Mucosa of stomach (tissue), 1 donor: Measurements from ENCODE around the gene THRSP.

Experiments used
- H3K27me3 ChIP-seq: one replicate; pipeline ENCODE4 v1.7.0; 2013; ENCODE audit warnings: mild to moderate bottlenecking, low read length; ENCODE audit not compliant: control insufficient read depth, insufficient read depth
- H3K36me3 ChIP-seq: one replicate; pipeline ENCODE4 v1.7.0; 2013; ENCODE audit warnings: low read length; ENCODE audit not compliant: control insufficient read depth, insufficient read depth
- H3K4me1 ChIP-seq: one replicate; pipeline ENCODE4 v1.7.0; 2013; ENCODE audit warnings: mild to moderate bottlenecking, low read length; ENCODE audit not compliant: control insufficient read depth, insufficient read depth
- H3K4me3 ChIP-seq: one replicate; pipeline ENCODE4 v1.7.0; 2013; ENCODE audit warnings: low read length
- H3K9ac ChIP-seq: one replicate; pipeline ENCODE4 v1.7.0; 2013; ENCODE audit warnings: mild to moderate bottlenecking, low read length, moderate library complexity
- H3K9me3 ChIP-seq: one replicate; pipeline ENCODE4 v1.7.0; 2013; ENCODE audit warnings: mild to moderate bottlenecking, low read length, moderate library complexity; ENCODE audit not compliant: control insufficient read depth
- donor health status: Pancreatic carcinoma.

The THRSP gene

GRCh38 chr11:78030429-78031325 is 33.0 kb upstream of the THRSP start:
- H3K9me3 ChIP-seq = no peaks in the 10 kb centered on the region
- no peak overlapping the region for H3K9ac ChIP-seq
- H3K4me1 ChIP-seq = peaks cover 22% of the 10 kb centered on the region
- H3K27me3 ChIP-seq = no peaks in the 10 kb centered on the region
- no peaks in the 10 kb centered on the region for H3K36me3 ChIP-seq
- H3K4me3 ChIP-seq = no peak overlapping the region

- no peaks in the 10 kb centered on the region for H3K9me3 ChIP-seq
These were observed 32.0 kb upstream of the THRSP start for GRCh38 chr11:78031629-78032028.

GRCh38 chr11:78032090-78032489 is 31.6 kb upstream of the THRSP start:
- peaks cover 33% of the 10 kb centered on the region for H3K4me1 ChIP-seq
- H3K4me3 ChIP-seq = no peak overlapping the region
- H3K27me3 ChIP-seq = no peaks in the 10 kb centered on the region
- no peaks in the 10 kb centered on the region for H3K36me3 ChIP-seq
- no peak overlapping the region for H3K9ac ChIP-seq
- H3K9me3 ChIP-seq = no peaks in the 10 kb centered on the region

More at GRCh38 chr11:78031629-78032028, 32.0 kb upstream of the THRSP start:
- Histone ChIP-seq H3K4me1 (peaks cover 28% of the 10 kb centered on the region), H3K4me3 (no peak overlapping the region), H3K9ac (no peak overlapping the region), H3K36me3 (no peaks in the 10 kb centered on the region), H3K27me3 (no peaks in the 10 kb centered on the region)

- Histone ChIP-seq H3K36me3 (no peaks in the 10 kb centered on the region), H3K27me3 (no peaks in the 10 kb centered on the region), H3K4me3 (no peak overlapping the region), H3K4me1 (peaks cover 42% of the 10 kb centered on the region), H3K9ac (no peak overlapping the region), H3K9me3 (no peaks in the 10 kb centered on the region)
These were observed 30.6 kb upstream of the THRSP start for GRCh38 chr11:78033040-78033439.

- no peak overlapping the region for H3K9ac ChIP-seq
- H3K9me3 ChIP-seq = no peaks in the 10 kb centered on the region
- no peaks in the 10 kb centered on the region for H3K27me3 ChIP-seq
- no peak overlapping the region for H3K4me3 ChIP-seq
- peaks cover 52% of the 10 kb centered on the region for H3K4me1 ChIP-seq
- H3K36me3 ChIP-seq = no peaks in the 10 kb centered on the region
These were observed 29.0 kb upstream of the THRSP start for GRCh38 chr11:78034623-78035022.

GRCh38 chr11:78036313-78036712 is 27.3 kb upstream of the THRSP start:
- Histone ChIP-seq H3K9me3 (no peaks in the 10 kb centered on the region), H3K36me3 (no peaks in the 10 kb centered on the region), H3K27me3 (no peaks in the 10 kb centered on the region), H3K4me3 (no peak overlapping the region), H3K9ac (no peak overlapping the region), H3K4me1 (peaks cover 59% of the 10 kb centered on the region)

- Histone ChIP-seq H3K4me1 (peaks cover 53% of the 10 kb centered on the region), H3K36me3 (no peaks in the 10 kb centered on the region), H3K9me3 (no peaks in the 10 kb centered on the region), H3K27me3 (no peaks in the 10 kb centered on the region), H3K9ac (no peak overlapping the region), H3K4me3 (no peak overlapping the region)
These were observed 26.6 kb upstream of the THRSP start for GRCh38 chr11:78037056-78037455.

GRCh38 chr11:78037825-78038620 is 25.6 kb upstream of the THRSP start:
- no peaks in the 10 kb centered on the region for H3K27me3 ChIP-seq
- H3K36me3 ChIP-seq = no peaks in the 10 kb centered on the region
- H3K9me3 ChIP-seq = no peaks in the 10 kb centered on the region
- no peak overlapping the region for H3K9ac ChIP-seq
- no peak overlapping the region for H3K4me3 ChIP-seq
- peaks cover 53% of the 10 kb centered on the region for H3K4me1 ChIP-seq

GRCh38 chr11:78038697-78039313 is 24.9 kb upstream of the THRSP start:
- Histone ChIP-seq H3K9ac (no peak overlapping the region), H3K4me1 (peaks cover 60% of the 10 kb centered on the region), H3K27me3 (no peaks in the 10 kb centered on the region), H3K9me3 (no peaks in the 10 kb centered on the region), H3K4me3 (no peak overlapping the region), H3K36me3 (no peaks in the 10 kb centered on the region)

- H3K9me3 ChIP-seq = no peaks in the 10 kb centered on the region
- no peak overlapping the region for H3K4me3 ChIP-seq
- H3K9ac ChIP-seq = peak overlapping the region; percentile 44
- H3K4me1 ChIP-seq = peaks cover 67% of the 10 kb centered on the region
- no peaks in the 10 kb centered on the region for H3K27me3 ChIP-seq
- no peaks in the 10 kb centered on the region for H3K36me3 ChIP-seq
These were observed 24.2 kb upstream of the THRSP start for GRCh38 chr11:78039391-78039918.

- peaks cover 72% of the 10 kb centered on the region for H3K4me1 ChIP-seq
- H3K4me3 ChIP-seq = no peak overlapping the region
- H3K9ac ChIP-seq = peak overlapping the region; percentile 44
- H3K36me3 ChIP-seq = no peaks in the 10 kb centered on the region
- no peaks in the 10 kb centered on the region for H3K27me3 ChIP-seq
- H3K9me3 ChIP-seq = no peaks in the 10 kb centered on the region
These were observed 23.6 kb upstream of the THRSP start for GRCh38 chr11:78039919-78040671.
